ENCODE results near the gene DLGAP1. TPM values are rescaled to one million over a fixed set of nuclear protein-coding genes. Genes with fewer than 3 reads are reported as not detected.
A peak's percentile ranks its signal among the peaks of the same experiment; 100 is the strongest.

Gene DLGAP1
- total RNA-seq, 1 experiment from 2014 or later = 23.2 TPM

- Histone ChIP-seq H2BK5ac (ENCODE audit: insufficient read length, low read length) (no peak overlapping the region), H3K18ac (ENCODE audit: insufficient read length, low read depth, low read length) (no peak overlapping the region), H3K23me2 (ENCODE audit: insufficient read length, low read depth, low read length, poor library complexity, severe bottlenecking) (no peaks in the 10 kb centered on the region), H2BK12ac (ENCODE audit: insufficient read length, low read depth, low read length) (no peak overlapping the region), H4K5ac (ENCODE audit: insufficient read length, low read depth, low read length) (no peak overlapping the region), H4K8ac (replicated peaks; ENCODE audit: insufficient read length, low read depth, low read length) (no peak overlapping the region), H3K27ac (ENCODE audit: insufficient read length, low read depth, low read length) (no peak overlapping the region), H3K27me3 (ENCODE audit: insufficient read depth, low read length) (no peaks in the 10 kb centered on the region), H3K79me2 (ENCODE audit: insufficient read depth, low read length) (no peaks in the 10 kb centered on the region), H2BK20ac (ENCODE audit: low read depth, low read length, poor library complexity, severe bottlenecking) (no peak overlapping the region), H2BK15ac (ENCODE audit: low read depth, low read length) (no peak overlapping the region), H2BK120ac (ENCODE audit: low read depth, low read length, poor library complexity, severe bottlenecking) (no peak overlapping the region), H3T11ph (ENCODE audit: low read length) (no peak overlapping the region), H3K4me1 (ENCODE audit: insufficient read depth, low read length) (no peaks in the 10 kb centered on the region), H3K9ac (ENCODE audit: extremely low read depth, insufficient read length, low read length) (no peak overlapping the region), H3K9me3 (ENCODE audit: control insufficient read depth, low read depth, low read length) (no peaks in the 10 kb centered on the region), H3K4ac (ENCODE audit: low read depth, low read length) (no peak overlapping the region), H3K14ac (ENCODE audit: insufficient read depth, low read length) (no peak overlapping the region), H3K23ac (ENCODE audit: insufficient read length, low read depth, low read length) (no peak overlapping the region), H3K4me2 (ENCODE audit: insufficient read depth, insufficient read length, low read length) (no peak overlapping the region), H4K91ac (ENCODE audit: insufficient read length, low read depth, low read length) (no peak overlapping the region), H2AFZ (ENCODE audit: low read length) (no peak overlapping the region), H3K79me1 (ENCODE audit: insufficient read depth, low read depth, low read length, poor library complexity, severe bottlenecking) (no peaks in the 10 kb centered on the region), H3K56ac (ENCODE audit: insufficient read length, low read depth, low read length) (no peak overlapping the region), H2AK5ac (ENCODE audit: insufficient read length, low read length) (no peak overlapping the region), H4K20me1 (ENCODE audit: control insufficient read depth, insufficient read depth, insufficient read length) (no peaks in the 10 kb centered on the region)
- no peaks in the 10 kb centered on the region for H3K9me3 Mint-ChIP-seq
- no peak for TF ChIP-seq CTCF (conservative IDR thresholded peaks at IDR 0.05)
- H3K36me3 Mint-ChIP-seq (ENCODE audit: insufficient read depth in 1 of 3, low read depth in 3 of 3) = no peaks in the 10 kb centered on the region; a peak in 1 of 7 replicates
- H3K27ac Mint-ChIP-seq = peak overlapping the region in 1 of 3 experiments; percentile 30; a peak in 1 of 7 replicates
- H3K27me3 Mint-ChIP-seq (ENCODE audit: low read depth) = no peaks in the 10 kb centered on the region
- WGBS (ENCODE audit: extremely low coverage, insufficient read length, low lambda C conversion rate) = no CpG with 5 or more reads among the region's 10 CpGs
- DNase-seq = no peak
- 0 out of 4 replicates have a peak, but pooled peaks cover 0 to 3% of the 10 kb centered on the region in 2 experiments for H3K4me1 Mint-ChIP-seq
- no peak overlapping the region for H3K4me3 Mint-ChIP-seq
These were observed 568.4 kb downstream of the DLGAP1 start for GRCh38 chr18:3886575-3887322.
